Activated CD4-positive, alpha-beta memory T cell treated with anti-CD3 and anti-CD28 coated beads, Interleukin-2, amount 10 ng/mL, durations not matched to agents 7 days and 5 days (primary cell): ENCODE results near the gene RNASE9. TPM values are rescaled to one million over a fixed set of nuclear protein-coding genes. Genes with fewer than 3 reads are reported as not detected.

Source experiments
- CTCF ChIA-PET: fragments of 350-600 bp; sonication (Branson Sonifier 250); formaldehyde crosslinking; loops from one replicate; lab custom pipeline; 2021; ENCODE audit warnings: antibody characterized with exemption, inconsistent platforms; lab: Charles Lee
- POLR2A ChIA-PET: fragments of 350-600 bp; sonication (Branson Sonifier 250); formaldehyde crosslinking; loops from one replicate; lab custom pipeline; 2021; ENCODE audit warnings: antibody characterized with exemption; lab: Charles Lee
- DNase-seq: peaks from one replicate; pipeline ENCODE4 v3.0.0-alpha.2; 2020
- H3K27ac Mint-ChIP-seq: one replicate; pipeline ENCODE4 v1.8.0; 2021; ENCODE audit warnings: mild to moderate bottlenecking, mixed read lengths
- H3K27me3 Mint-ChIP-seq: one replicate; pipeline ENCODE4 v1.8.0; 2021; ENCODE audit warnings: mixed read lengths
- H3K36me3 Mint-ChIP-seq: one replicate; pipeline ENCODE4 v1.8.0; 2021; ENCODE audit warnings: low read depth, mixed read lengths
- H3K4me1 Mint-ChIP-seq: one replicate; pipeline ENCODE4 v1.8.0; 2021; ENCODE audit warnings: mixed read lengths
- H3K4me3 Mint-ChIP-seq: one replicate; pipeline ENCODE4 v1.8.0; 2021; ENCODE audit warnings: mild to moderate bottlenecking, mixed read lengths
- H3K9me3 Mint-ChIP-seq: one replicate; pipeline ENCODE4 v1.8.0; 2021; ENCODE audit warnings: mixed read lengths
- total RNA-seq, 2 experiments: library from RNA; stranded (reverse); gene quantifications; one replicate each; pipeline ENCODE4 v1.2.3, GENCODE V29; 2021

The RNASE9 gene
- total RNA-seq: not detected

DNA sequence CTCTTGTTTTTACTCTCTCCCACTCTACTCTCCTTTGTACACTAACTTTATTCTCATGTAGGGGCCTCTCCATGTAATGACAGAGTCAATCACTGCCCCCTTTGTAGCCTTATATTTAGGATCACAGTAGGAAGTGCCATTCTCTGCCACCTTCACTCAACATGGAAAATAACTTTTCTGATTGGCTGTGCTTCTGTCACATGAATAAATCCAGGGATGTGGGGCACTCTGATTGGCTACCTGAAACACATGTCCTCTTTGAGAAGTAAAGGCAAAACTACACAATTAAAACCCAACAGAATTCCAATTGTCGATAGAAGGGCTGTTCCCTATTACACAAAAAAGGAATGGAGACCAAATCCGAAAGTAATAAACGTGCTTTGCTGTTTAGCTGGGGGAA lies at the start of gene RNASE9:
Gene RNASE9 (minus strand): TSS at position 87 of the 400 bp plus-strand sequence.
- ChIA-PET POLR2A (no interaction called here), CTCF (interaction anchor here (1.4 kb wide), 1 partner anchor 29 kb away, joined by 3 read pairs; no protein-coding TSS in a partner anchor)
- Mint-ChIP-seq H3K9me3 (no peaks in the 10 kb centered on the region), H3K27ac (no peak within 1 kb of the TSS), H3K27me3 (peaks cover 2% of the 10 kb centered on the region), H3K4me3 (no peak within 1 kb of the TSS), H3K36me3 (no peaks in the 10 kb centered on the region), H3K4me1 (no peaks in the 10 kb centered on the region)
- DNase-seq: no peak

DNA sequence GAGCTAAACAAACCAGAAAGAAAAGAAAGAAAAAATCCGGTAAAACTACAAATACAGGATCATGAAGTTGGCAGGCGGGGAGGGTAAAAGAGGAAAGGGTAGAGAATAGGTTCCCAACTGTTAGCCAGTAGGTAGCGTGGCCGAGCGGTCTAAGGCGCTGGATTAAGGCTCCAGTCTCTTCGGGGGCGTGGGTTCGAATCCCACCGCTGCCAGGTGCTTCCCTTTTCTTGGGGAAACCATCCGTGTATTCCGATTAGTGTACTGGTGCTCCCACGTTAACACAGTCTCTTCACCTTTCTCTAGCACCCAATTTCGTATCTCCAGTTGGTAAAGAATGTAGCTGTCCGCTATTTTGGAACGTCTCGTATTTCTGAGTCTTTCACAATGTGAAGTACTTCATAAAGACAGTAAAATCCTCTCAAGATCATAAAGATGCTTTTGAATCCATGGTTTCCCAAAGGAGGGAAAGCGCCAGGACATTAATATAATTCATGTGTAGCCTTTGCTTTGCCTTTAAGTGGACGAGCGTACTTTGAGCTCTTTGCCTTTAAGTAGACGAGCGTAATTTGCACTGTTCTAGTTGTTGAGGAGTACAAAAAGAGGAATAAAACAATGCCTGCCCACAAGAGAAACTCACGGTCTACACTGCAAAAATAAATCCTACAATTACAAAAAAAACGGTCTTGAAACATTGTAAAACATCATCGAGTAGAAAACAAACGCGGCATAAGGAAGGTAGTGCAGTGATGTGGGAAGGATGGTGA lies 49.3 kb upstream of the RNASE9 start:
- DNase-seq: peak; percentile 74
- CTCF ChIA-PET: interaction anchor here (0.7 to 6.6 kb wide), 21 partner anchors 11 to 281 kb away, joined by 3 to 79 read pairs (median 6); partner anchors contain the start of genes APEX1, CCNB1IP1, OSGEP and PARP2
- Mint-ChIP-seq H3K36me3 (no peaks in the 10 kb centered on the region), H3K4me3 (no peak overlapping the region), H3K4me1 (peaks cover 16% of the 10 kb centered on the region), H3K9me3 (no peaks in the 10 kb centered on the region), H3K27me3 (no peaks in the 10 kb centered on the region), H3K27ac (no peak overlapping the region)
- POLR2A ChIA-PET: interaction anchor here (0.6 to 4.2 kb wide), 14 partner anchors 13 to 283 kb away, joined by 3 to 22 read pairs (median 4); partner anchors contain the start of genes APEX1, CCNB1IP1, PARP2 and RNASE4

DNA sequence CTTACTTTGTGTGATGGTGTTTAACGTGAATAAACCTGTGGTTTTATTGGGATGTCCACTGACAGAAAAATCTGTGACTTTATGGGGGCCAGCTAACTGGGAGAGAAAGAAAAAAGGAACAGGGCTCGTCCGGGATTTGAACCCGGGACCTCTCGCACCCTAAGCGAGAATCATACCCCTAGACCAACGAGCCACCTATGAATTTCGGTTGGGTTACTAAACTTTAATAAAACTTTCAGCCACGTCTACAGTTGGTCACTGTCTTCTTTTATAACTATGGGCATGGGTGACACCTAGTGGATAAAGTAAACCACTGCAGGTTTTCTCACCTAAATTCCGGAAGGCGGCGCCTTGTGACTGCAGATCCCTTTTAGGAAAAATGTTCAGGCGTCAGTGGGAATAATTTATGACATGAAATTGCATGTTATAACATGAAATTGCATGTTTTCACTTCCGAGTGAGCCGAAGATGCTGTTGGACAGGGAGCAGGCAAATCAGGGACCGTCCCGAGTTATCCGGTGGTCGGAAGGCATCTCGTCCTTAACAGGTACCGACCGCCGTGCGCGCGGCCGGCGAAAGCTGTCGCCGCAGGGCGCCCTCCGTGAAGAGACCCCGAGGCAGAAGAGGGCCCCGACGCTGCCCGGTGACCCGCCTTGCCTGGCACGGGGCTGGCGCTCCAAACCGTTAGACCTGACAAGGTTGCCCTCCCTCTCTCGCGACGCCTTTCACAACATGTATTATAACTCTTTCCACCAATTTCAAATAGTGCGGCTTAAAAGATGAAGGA lies 48.6 kb upstream of the RNASE9 start:
- Mint-ChIP-seq H3K27me3 (no peaks in the 10 kb centered on the region), H3K9me3 (no peaks in the 10 kb centered on the region), H3K36me3 (no peaks in the 10 kb centered on the region), H3K27ac (no peak overlapping the region), H3K4me1 (peaks cover 10% of the 10 kb centered on the region), H3K4me3 (no peak overlapping the region)
- peak; percentile 69 for DNase-seq
- POLR2A ChIA-PET: interaction anchor here (0.8 to 4.2 kb wide), 11 partner anchors 74 to 282 kb away, joined by 3 to 22 read pairs (median 4); partner anchors contain the start of genes APEX1, CCNB1IP1, PARP2 and RNASE4
- CTCF ChIA-PET: interaction anchor here (0.7 to 6.6 kb wide), 22 partner anchors 10 to 284 kb away, joined by 3 to 79 read pairs (median 6); partner anchors contain the start of genes APEX1, CCNB1IP1, OSGEP and PARP2

DNA sequence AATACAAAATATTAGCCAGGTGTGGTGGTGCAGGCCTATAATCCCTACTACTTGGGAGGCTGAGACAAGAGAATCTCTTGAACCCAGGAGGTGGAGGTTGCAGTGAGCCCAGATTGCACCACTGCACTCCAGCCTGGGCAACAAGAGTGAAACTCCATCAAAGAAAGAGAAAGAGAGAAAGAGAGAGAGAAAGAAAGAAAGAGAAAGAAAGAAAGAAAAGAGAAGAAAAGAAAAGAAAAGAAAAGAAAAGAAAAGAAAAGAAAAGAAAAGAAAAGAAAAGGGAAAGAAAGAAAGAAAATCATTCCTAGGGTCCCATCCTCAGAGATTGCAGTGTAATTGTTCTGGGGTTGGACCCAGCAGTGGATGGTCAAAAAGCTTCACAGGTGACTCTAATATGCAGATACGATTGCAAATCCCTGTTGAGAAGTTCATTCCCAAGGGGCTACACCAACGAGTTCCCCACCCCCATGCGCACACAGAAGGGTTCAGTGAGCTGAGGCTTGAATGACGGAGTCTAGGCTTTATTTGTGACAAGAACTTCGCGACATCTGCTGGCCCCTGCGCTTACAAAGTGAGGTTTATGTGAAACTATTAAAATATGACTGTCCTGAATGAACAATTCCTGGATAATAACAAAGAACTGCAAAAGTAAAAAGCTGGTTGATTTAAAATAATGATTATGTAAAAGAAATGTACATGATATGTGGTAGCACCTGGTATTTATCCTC lies 47.7 kb upstream of the RNASE9 start:
- no peaks in the 10 kb centered on the region for H3K9me3 Mint-ChIP-seq
- POLR2A ChIA-PET: interaction anchor here (1.4 to 4.2 kb wide), 6 partner anchors 74 to 281 kb away, joined by 3 to 22 read pairs (median 7); partner anchors contain the start of genes APEX1, OSGEP, PARP2 and RNASE4
- DNase-seq: no peak
- no peaks in the 10 kb centered on the region for H3K36me3 Mint-ChIP-seq
- no peak overlapping the region for H3K4me3 Mint-ChIP-seq
- CTCF ChIA-PET: interaction anchor here (0.7 to 6.6 kb wide), 11 partner anchors 9 to 284 kb away, joined by 3 to 79 read pairs (median 7); partner anchors contain the start of genes PARP2 and TEP1
- H3K27me3 Mint-ChIP-seq: no peaks in the 10 kb centered on the region
- no peak overlapping the region for H3K27ac Mint-ChIP-seq
- H3K4me1 Mint-ChIP-seq: peaks cover 10% of the 10 kb centered on the region

DNA sequence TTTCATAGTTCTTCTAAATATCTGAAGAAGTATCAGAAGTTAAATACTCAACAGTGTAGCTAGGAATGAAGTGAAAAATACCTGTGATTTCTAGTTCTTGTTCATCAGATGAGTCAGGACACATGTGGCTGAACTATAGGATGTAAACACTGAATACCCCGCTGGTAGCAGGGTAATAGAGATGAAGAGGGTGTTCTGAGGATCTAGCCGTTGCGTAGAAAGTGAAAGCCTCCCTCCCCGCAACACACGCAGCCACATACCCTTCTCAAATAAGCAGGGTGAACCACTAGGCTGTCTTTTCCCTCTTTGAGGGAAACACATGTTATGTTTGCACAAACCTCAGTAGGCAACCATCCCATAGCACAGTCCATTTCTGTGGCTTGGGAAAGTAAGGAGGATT lies 46.8 kb upstream of the RNASE9 start:
- no peak for DNase-seq
- H3K27ac Mint-ChIP-seq: no peak overlapping the region
- H3K9me3 Mint-ChIP-seq: no peaks in the 10 kb centered on the region
- H3K4me1 Mint-ChIP-seq: peaks cover 10% of the 10 kb centered on the region
- POLR2A ChIA-PET: interaction anchor here (1.4 to 4.2 kb wide), 3 partner anchors 140 to 264 kb away, joined by 3 to 22 read pairs (median 4); partner anchors contain the start of genes APEX1, OSGEP and PARP2
- CTCF ChIA-PET: interaction anchor here (0.7 to 6.6 kb wide), 6 partner anchors 25 to 283 kb away, joined by 3 to 79 read pairs (median 5); partner anchors contain the start of gene TEP1
- H3K36me3 Mint-ChIP-seq: no peaks in the 10 kb centered on the region
- H3K4me3 Mint-ChIP-seq: no peak overlapping the region
- no peaks in the 10 kb centered on the region for H3K27me3 Mint-ChIP-seq

DNA sequence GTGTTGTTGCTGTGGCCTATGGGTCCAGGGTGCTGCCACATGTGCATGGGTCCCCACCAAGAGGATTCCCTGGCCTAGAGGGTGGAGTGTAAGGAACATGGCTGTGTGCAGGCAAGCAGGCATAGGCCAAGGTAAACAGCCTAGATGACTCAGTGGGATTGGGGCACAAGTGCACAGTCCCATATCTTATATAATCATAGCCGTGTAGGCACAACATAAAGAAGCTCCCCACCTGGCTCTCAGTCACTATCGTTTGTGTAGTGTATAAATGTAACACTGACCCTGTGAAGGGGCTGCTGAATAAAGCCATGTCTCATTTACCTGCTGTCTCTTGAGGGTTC lies 46.0 kb upstream of the RNASE9 start:
- CTCF ChIA-PET: interaction anchor here (1.1 to 6.6 kb wide), 3 partner anchors 193 to 278 kb away, joined by 3 to 79 read pairs (median 54); partner anchors contain the start of gene TEP1
- POLR2A ChIA-PET: interaction anchor here (1.1 to 4.2 kb wide), 4 partner anchors 139 to 263 kb away, joined by 3 to 22 read pairs (median 4); partner anchors contain the start of genes APEX1, OSGEP and PARP2
- no peak for DNase-seq
- H3K27ac Mint-ChIP-seq: no peak overlapping the region
- H3K27me3 Mint-ChIP-seq: no peaks in the 10 kb centered on the region
- H3K36me3 Mint-ChIP-seq: no peaks in the 10 kb centered on the region
- peaks cover 10% of the 10 kb centered on the region for H3K4me1 Mint-ChIP-seq
- no peak overlapping the region for H3K4me3 Mint-ChIP-seq
- no peaks in the 10 kb centered on the region for H3K9me3 Mint-ChIP-seq

DNA sequence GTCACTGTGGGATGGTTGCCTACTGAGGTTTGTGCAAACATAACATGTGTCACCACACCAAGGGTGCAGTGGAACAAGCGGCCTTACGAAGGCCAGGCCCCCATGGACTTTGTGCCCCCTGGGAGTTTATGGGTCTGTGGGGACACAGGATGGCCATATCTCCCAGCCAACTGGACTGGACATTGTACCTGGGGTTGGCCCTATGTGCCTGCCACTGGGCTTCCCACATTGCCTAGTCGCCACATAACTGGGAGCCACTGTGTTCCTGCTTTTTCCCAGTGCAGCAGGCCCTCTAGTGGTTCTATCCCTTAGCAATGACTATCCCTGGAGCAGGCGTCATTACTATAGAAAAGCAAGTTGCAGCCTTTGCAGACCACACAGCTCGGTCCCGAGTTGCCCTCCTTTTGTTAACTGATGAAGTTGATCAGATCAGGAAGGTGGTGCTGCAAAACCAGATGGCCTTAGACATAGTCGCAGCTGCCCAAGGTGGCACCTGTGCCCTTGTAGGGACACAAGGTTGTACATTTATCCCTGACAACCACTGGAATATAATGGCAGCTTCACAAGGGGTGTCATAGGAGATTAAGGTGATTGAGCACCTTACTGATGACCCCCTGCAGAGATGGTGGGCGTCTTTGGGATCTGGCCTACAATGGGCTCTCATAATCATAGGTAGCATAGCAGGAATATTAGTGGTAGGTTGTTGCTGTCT lies 45.5 kb upstream of the RNASE9 start:
- Mint-ChIP-seq H3K9me3 (no peaks in the 10 kb centered on the region), H3K4me3 (no peak overlapping the region), H3K27ac (no peak overlapping the region), H3K27me3 (no peaks in the 10 kb centered on the region), H3K4me1 (peaks cover 10% of the 10 kb centered on the region), H3K36me3 (no peaks in the 10 kb centered on the region)
- ChIA-PET POLR2A (interaction anchor here (1.1 kb wide), 1 partner anchor 151 kb away, joined by 3 read pairs; no protein-coding TSS in a partner anchor), CTCF (interaction anchor here (1.1 to 6.6 kb wide), 3 partner anchors 192 to 278 kb away, joined by 3 to 79 read pairs (median 54); partner anchors contain the start of gene TEP1)
- no peak for DNase-seq

DNA sequence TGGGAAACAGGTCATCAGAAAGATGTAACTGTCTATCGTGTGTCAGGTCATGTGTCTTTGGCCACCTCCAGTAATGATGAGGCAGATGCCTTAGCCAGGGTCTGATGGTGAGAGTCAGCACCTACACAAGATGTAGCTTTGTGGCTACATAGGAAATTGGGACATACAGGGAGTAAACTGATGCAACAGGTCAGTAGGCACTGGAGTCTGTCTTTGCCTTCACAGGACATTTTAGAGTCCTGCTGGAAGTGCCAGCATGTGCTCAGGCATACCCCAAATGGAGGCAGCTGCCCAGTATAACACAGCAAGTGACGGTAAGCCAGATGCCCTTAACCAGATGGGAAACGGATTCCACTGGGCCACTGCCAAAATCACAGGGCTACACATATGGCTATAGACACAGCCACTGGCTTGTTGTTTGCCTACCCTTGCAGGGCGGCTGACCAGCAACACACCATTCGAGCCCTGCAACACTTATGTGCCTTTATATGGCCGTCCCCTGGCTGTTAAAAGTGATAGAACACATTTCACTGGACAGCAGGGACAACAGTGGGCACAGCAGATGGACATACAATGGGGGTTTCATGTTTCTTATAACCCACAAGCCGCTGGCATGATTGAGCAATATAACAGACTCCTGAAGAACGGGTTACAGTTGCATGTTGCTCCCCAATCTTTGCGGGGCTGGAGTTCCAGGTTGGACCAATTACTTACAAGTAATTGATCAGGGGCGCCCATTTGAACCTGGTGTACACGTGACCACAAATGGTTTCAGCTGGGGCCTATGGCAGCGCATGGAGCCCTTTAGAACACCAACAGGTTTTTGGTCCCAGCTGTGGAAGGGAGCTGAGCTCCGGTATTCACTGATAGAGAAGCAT lies 43.2 kb upstream of the RNASE9 start:
- Mint-ChIP-seq H3K4me1 (peaks cover 10% of the 10 kb centered on the region), H3K27me3 (no peaks in the 10 kb centered on the region), H3K4me3 (no peak overlapping the region), H3K9me3 (no peaks in the 10 kb centered on the region), H3K27ac (no peak overlapping the region), H3K36me3 (no peaks in the 10 kb centered on the region)
- CTCF ChIA-PET: interaction anchor here (1.0 kb wide), 1 partner anchor 78 kb away, joined by 3 read pairs; no protein-coding TSS in a partner anchor
- no peak for DNase-seq
- POLR2A ChIA-PET: no interaction called here

DNA sequence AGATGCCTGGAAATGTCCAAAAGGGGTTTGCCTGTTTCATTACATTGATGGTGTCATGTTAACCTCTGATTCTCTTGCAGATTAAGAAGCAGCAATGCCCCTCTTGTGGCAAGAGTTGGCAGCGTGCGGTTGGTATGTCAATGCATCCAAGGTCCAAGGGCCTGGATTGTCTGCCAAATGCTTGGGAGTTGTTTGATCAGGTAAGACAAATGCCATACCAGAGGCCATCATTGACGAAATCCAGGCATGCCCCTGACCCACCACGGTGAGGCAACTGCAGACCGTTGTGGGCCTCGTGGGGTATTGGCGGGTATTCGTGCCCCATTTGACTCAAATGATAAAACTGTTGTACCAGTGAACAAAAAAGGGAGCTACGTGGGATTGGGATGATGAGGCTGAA lies 41.7 kb upstream of the RNASE9 start:
- Mint-ChIP-seq H3K4me3 (no peak overlapping the region), H3K36me3 (no peaks in the 10 kb centered on the region), H3K4me1 (peaks cover 5% of the 10 kb centered on the region), H3K27ac (no peak overlapping the region), H3K9me3 (no peaks in the 10 kb centered on the region), H3K27me3 (no peaks in the 10 kb centered on the region)
- ChIA-PET POLR2A (no interaction called here), CTCF (interaction anchor here (0.8 kb wide), 1 partner anchor 261 kb away, joined by 3 read pairs; no protein-coding TSS in a partner anchor)
- DNase-seq: no peak

DNA sequence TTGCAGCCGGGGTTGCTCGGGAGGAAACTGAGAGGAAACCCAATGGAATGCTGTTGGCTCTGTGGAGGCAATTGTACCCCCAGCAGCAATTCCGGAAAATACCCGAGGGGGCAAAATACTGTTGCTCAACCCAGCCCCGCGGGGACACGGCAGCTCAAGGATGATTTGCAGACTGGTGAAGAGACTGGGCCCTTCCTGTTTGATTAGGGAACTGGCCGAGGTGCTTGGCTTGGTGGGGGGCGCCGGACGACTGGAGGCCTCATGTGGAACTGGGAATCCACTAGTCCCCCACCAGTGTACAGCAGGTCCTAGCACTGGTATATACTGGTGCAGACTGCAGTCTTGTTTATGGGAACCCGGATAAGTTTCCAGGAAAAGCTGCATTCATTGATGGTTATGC lies 40.7 kb upstream of the RNASE9 start:
- H3K4me1 Mint-ChIP-seq: no peaks in the 10 kb centered on the region
- no peaks in the 10 kb centered on the region for H3K36me3 Mint-ChIP-seq
- ChIA-PET CTCF (no interaction called here), POLR2A (no interaction called here)
- H3K27me3 Mint-ChIP-seq: no peaks in the 10 kb centered on the region
- H3K27ac Mint-ChIP-seq: no peak overlapping the region
- DNase-seq: no peak
- no peaks in the 10 kb centered on the region for H3K9me3 Mint-ChIP-seq
- H3K4me3 Mint-ChIP-seq: no peak overlapping the region

DNA sequence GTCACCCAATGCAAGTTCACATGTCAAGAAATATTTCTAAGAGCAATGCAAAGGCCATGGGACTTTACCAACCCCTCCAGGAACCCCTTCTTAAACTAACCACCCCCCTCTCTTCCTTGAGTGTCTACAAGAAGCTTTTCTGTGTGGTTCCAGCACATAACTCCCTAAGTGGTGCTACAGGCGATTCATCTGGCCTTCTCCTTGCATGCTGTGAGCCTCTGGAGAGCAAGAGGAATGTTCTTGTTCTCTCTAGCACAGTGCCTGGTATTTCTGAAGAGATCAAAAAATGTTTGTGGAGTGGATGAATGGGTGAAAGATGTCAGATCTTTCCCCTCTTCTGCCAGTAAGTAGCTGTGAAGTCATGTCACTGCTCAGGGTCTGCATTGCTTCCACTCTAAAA lies 36.3 kb upstream of the RNASE9 start:
- CTCF ChIA-PET: interaction anchor here (1.3 kb wide), 1 partner anchor 9 kb away, joined by 4 read pairs; the partner anchor contains the start of gene RNASE11
- H3K27me3 Mint-ChIP-seq: no peaks in the 10 kb centered on the region
- no peak overlapping the region for H3K4me3 Mint-ChIP-seq
- H3K36me3 Mint-ChIP-seq: no peaks in the 10 kb centered on the region
- POLR2A ChIA-PET: no interaction called here
- no peaks in the 10 kb centered on the region for H3K4me1 Mint-ChIP-seq
- DNase-seq: no peak
- no peaks in the 10 kb centered on the region for H3K9me3 Mint-ChIP-seq
- no peak overlapping the region for H3K27ac Mint-ChIP-seq
